Measurements from ENCODE around the gene KRTAP23-1. TPM values are rescaled to one million over a fixed set of nuclear protein-coding genes. Genes with fewer than 3 reads are reported as not detected.

Gene KRTAP23-1, protein sequence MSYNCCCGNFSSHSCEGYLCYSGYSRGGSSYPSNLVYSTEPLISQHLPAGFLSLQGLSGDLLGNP
- total RNA-seq = not detected

DNA sequence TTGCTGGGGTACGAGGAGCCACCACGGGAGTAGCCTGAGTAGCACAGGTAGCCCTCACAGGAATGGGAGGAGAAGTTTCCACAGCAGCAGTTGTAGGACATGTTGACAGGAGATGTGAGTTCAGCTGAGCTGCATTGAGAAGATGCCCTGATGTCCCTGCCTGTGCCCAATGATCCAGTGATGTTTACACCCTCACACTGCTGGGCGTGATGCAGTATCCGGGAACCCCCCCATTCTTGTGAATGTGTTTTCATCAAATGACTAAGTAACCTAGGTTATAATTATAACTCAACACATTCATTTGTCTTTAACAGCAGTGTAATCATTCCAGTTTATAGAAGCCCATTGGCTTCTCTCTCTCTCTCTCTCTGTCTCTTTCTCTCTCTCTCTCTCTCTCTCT lies at the start of gene KRTAP23-1:
Gene KRTAP23-1 (minus strand): TSS at position 101 of the 400 bp plus-strand sequence. CDS start 0 bp downstream, at position 101.
- no peaks in the 10 kb centered on the region for H3K9me3 Mint-ChIP-seq
- H3K27ac Mint-ChIP-seq = no peak within 1 kb of the TSS
- DNase-seq = no peak
- H3K4me1 Mint-ChIP-seq (ENCODE audit: low read depth) = no peaks in the 10 kb centered on the region
- no peaks in the 10 kb centered on the region for H3K36me3 Mint-ChIP-seq (ENCODE audit: insufficient read depth in 2 of 2)
- no peak for ATAC-seq (replicated peaks in 1 of 2)
- no peaks in the 10 kb centered on the region for H3K27me3 Mint-ChIP-seq (ENCODE audit: low read depth)
- H3K4me3 Mint-ChIP-seq = no peak within 1 kb of the TSS

DNA sequence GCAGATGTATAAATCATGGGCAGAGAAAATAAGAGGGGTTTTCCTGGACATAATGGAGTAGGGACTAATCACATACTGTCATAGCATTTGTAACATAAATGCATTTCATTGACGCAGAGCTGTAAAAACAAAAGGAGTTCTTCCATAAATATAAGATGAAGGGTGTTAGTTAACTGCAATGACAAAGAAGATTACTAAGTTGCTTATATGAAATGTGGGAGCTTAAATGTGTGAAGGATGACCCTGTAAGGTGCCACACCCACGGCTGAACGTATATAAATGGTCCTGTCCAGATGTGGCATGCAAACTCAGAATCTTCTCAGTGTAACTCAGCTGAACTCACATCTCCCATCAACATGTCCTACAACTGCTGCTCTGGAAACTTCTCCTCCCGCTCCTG lies 47.3 kb upstream of the KRTAP23-1 start, which contains the start of gene KRTAP13-1:
Gene KRTAP13-1 (plus strand): TSS at position 301 of the 400 bp plus-strand sequence. CDS start 56 bp downstream, at position 357.
- Mint-ChIP-seq H3K4me3 (no peak within 1 kb of the TSS), H3K27me3 (ENCODE audit: low read depth) (no peaks in the 10 kb centered on the region), H3K27ac (no peak within 1 kb of the TSS), H3K4me1 (ENCODE audit: low read depth) (no peaks in the 10 kb centered on the region), H3K36me3 (ENCODE audit: insufficient read depth in 2 of 2) (no peaks in the 10 kb centered on the region), H3K9me3 (no peaks in the 10 kb centered on the region)
- DNase-seq (no peak), ATAC-seq (replicated peaks in 1 of 2) (no peak)

DNA sequence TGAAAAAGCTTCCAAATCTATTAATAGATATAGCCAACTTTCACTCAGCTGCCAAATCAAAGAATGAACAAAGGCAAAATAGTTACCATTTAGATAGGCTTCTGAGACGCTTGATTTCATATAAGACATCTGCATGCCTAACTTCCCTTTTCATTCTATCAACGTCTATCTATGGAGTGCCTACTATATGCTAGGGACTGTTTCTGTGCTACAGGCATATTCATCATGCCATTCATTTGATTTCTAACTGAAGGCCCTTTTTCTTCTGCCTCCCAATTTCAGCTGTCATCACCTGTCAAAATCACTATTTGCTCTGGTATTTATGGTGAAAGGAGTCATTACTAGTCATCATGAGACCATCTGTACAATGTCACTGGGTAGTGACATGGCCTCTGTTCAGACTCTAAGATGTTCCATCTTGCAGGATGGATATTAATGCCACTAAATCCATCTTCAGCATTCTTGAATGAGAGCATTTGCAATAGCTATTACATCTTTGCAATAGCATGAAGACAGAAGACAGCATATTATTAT lies 43.2 kb upstream of the KRTAP23-1 start:
- Mint-ChIP-seq H3K4me1 (ENCODE audit: low read depth) (no peaks in the 10 kb centered on the region), H3K36me3 (ENCODE audit: insufficient read depth in 2 of 2) (peaks cover 0 to 1% of the 10 kb centered on the region in 2 donors), H3K9me3 (peaks cover 5 to 6% of the 10 kb centered on the region in 2 donors), H3K27ac (no peak overlapping the region), H3K4me3 (no peak overlapping the region), H3K27me3 (ENCODE audit: low read depth) (no peaks in the 10 kb centered on the region)
- ATAC-seq (replicated peaks in 1 of 2) = no peak
- DNase-seq = no peak

DNA sequence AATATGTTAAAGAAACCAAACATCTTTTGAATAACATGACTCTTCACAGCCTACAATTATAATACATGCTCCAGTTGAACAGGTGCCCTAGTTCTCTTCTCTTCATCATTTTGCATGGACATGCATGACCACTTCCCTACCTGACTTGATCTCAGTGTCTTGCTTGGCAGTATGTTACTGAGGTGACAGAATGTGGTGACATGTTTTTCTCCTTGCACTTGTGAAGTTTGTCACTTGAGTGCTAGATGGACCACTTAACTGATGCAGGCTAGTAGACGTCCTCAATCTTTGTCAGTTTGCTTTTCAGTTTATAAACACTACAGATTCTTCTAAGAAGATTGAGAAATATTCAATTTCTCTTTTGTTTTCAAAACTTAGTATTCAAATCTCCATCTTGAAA lies 33.8 kb upstream of the KRTAP23-1 start:
- Mint-ChIP-seq H3K4me3 (no peak overlapping the region), H3K27ac (no peak overlapping the region), H3K36me3 (ENCODE audit: insufficient read depth in 2 of 2) (no peaks in the 10 kb centered on the region), H3K9me3 (no peaks in the 10 kb centered on the region), H3K27me3 (ENCODE audit: low read depth) (no peaks in the 10 kb centered on the region), H3K4me1 (ENCODE audit: low read depth) (no peaks in the 10 kb centered on the region)
- ATAC-seq (replicated peaks in 1 of 2) (no peak), DNase-seq (no peak)

DNA sequence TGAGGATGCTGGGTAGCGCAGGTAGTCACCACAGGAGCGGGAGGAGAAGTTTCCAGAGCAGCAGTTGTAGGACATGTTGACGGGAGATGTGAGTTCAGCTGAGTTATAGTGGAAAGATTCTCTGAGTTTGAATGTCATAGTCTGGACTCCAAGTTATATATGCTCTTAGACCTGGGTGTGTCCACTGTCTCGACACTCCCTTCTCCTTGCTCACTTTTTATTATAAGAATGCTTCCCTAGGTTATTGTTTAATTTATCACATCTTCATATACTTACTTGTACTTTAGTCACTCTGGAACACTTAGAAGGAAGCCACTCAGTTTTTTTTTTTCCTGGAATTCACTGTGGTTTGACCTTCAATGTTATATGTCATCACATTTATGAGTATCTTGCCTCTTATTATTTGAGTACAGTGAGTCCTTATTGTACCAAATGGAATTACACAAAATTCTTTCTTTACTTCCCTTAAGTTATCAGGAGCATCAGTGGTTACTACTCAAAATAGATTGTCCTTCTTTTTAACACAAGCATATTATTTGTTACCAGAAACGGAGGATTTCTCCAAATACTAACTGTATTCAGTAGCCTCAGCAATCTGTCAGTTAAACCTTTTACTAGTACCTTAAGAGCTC lies 23.8 kb upstream of the KRTAP23-1 start, which contains the start of gene KRTAP13-2:
Gene KRTAP13-2 (minus strand): TSS at position 133 of the 632 bp plus-strand sequence. CDS start 58 bp downstream, at position 75.
- no peak for DNase-seq
- H3K4me3 Mint-ChIP-seq = no peak within 1 kb of the TSS
- ATAC-seq (replicated peaks in 1 of 2) = no peak
- H3K9me3 Mint-ChIP-seq = peaks cover 0 to 2% of the 10 kb centered on the region in 2 donors
- H3K27ac Mint-ChIP-seq = no peak within 1 kb of the TSS
- no peaks in the 10 kb centered on the region for H3K27me3 Mint-ChIP-seq (ENCODE audit: low read depth)
- H3K4me1 Mint-ChIP-seq (ENCODE audit: low read depth) = no peaks in the 10 kb centered on the region
- H3K36me3 Mint-ChIP-seq (ENCODE audit: insufficient read depth in 2 of 2) = peaks cover 0 to 2% of the 10 kb centered on the region in 2 donors

DNA sequence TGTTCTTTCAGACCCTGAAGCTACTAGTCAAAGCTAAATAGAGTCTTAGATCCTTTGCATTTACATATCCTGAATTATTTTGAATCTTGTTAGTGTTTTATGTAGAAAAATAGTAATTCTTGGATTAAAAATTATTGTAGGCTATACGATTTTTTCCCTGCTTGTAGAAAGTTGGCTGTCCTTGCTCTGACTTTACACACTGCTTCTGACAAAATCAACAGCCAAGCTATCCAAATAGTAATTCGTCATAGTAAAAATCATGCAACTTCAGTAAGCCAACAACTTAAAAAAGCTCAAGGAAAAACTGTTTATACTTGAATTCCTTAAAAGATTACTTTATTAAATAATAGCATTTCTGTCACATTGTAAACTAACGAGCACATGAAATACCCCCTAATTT lies 7.5 kb upstream of the KRTAP23-1 start:
- Mint-ChIP-seq H3K27me3 (ENCODE audit: low read depth) (peaks cover 10% of the 10 kb centered on the region), H3K9me3 (no peaks in the 10 kb centered on the region), H3K27ac (no peak overlapping the region), H3K36me3 (ENCODE audit: insufficient read depth in 2 of 2) (no peaks in the 10 kb centered on the region), H3K4me1 (ENCODE audit: low read depth) (no peaks in the 10 kb centered on the region), H3K4me3 (no peak overlapping the region)
- ATAC-seq (replicated peaks in 1 of 2) (no peak), DNase-seq (no peak)

DNA sequence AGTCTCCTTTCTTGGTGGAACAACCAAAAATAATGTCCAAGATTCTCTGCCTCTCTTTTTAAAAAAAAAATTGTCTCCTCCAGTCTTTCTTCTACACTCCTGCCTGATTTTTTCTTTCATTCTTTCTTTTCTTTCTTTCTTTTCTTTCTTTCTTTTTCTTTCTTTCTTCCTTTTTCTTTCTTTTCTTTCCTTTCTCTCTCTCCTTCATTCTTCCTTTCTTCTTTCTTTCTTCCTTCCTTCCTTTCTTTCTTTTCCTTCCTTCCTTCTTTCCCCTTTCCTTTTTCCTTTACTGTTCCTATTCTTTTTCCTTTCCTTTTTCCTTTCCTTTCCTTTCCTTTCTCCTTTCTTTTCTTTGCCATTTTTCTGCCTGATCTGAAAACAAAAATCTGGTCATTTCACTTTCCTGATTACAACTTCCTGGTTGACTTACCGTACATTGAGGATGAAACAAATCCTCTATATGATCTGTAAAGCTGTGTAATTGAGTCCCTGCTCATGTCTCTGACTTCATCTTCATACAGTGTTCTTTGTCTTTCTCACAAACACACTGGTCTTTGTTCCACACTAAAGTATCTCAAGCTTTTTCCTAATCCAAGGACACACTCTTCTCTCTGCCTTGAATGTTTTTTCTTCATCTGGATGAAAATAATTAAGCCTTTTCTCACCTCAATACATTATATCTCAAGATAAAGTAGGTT lies 6.1 kb upstream of the KRTAP23-1 start:
- H3K4me1 Mint-ChIP-seq (ENCODE audit: low read depth) = no peaks in the 10 kb centered on the region
- DNase-seq (no peak), ATAC-seq (replicated peaks in 1 of 2) (no peak)
- peaks cover 5% of the 10 kb centered on the region for H3K27me3 Mint-ChIP-seq (ENCODE audit: low read depth)
- H3K27ac Mint-ChIP-seq = no peak overlapping the region
- H3K9me3 Mint-ChIP-seq = no peaks in the 10 kb centered on the region
- no peaks in the 10 kb centered on the region for H3K36me3 Mint-ChIP-seq (ENCODE audit: insufficient read depth in 2 of 2)
- H3K4me3 Mint-ChIP-seq = no peak overlapping the region

DNA sequence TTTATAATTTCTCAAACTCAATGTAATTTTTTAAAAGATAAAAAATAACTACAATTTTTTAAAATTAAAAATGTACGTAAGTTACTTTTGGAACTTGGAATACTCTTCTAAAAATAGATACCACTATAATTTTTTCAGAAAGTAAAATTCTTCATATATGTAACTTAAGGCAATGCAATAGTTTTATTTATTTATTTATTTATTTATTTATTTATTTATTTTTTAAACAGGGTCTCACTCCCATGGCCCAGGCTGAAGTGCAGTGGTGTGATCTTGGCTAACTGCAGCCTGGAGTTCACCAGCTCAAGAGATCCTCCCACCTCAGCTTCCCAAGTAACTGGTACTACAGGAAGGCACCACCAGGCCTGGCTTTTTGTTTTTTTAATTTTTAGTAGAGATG lies 3.1 kb upstream of the KRTAP23-1 start:
- Mint-ChIP-seq H3K4me1 (ENCODE audit: low read depth) (no peaks in the 10 kb centered on the region), H3K27me3 (ENCODE audit: low read depth) (peaks cover 5% of the 10 kb centered on the region), H3K36me3 (ENCODE audit: insufficient read depth in 2 of 2) (no peaks in the 10 kb centered on the region), H3K9me3 (no peaks in the 10 kb centered on the region), H3K4me3 (no peak overlapping the region), H3K27ac (no peak overlapping the region)
- DNase-seq (no peak), ATAC-seq (replicated peaks in 1 of 2) (no peak)

DNA sequence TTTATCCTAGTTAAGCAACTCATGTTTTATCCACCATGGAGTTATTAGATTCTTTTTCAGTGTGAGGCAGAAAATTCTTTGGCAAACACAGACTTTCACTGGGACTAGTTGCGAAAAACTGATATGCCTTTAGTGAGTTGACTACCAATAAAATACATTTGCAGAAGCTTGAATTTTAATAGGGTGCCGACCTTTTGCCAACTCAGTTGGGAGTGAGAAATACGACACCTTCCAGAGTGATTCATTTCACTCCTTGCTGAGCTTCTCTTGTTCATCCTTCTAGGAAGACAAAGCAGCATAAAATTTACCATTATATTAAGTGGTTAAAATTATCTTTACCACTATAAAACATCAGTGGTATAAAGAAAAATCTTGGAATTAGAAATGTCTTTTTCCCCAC lies 1.2 kb upstream of the KRTAP23-1 start:
- H3K27ac Mint-ChIP-seq = no peak overlapping the region
- no peaks in the 10 kb centered on the region for H3K4me1 Mint-ChIP-seq (ENCODE audit: low read depth)
- no peak for DNase-seq
- no peak for ATAC-seq (replicated peaks in 1 of 2)
- no peaks in the 10 kb centered on the region for H3K27me3 Mint-ChIP-seq (ENCODE audit: low read depth)
- no peaks in the 10 kb centered on the region for H3K36me3 Mint-ChIP-seq (ENCODE audit: insufficient read depth in 2 of 2)
- H3K4me3 Mint-ChIP-seq = no peak overlapping the region
- H3K9me3 Mint-ChIP-seq = no peaks in the 10 kb centered on the region

DNA sequence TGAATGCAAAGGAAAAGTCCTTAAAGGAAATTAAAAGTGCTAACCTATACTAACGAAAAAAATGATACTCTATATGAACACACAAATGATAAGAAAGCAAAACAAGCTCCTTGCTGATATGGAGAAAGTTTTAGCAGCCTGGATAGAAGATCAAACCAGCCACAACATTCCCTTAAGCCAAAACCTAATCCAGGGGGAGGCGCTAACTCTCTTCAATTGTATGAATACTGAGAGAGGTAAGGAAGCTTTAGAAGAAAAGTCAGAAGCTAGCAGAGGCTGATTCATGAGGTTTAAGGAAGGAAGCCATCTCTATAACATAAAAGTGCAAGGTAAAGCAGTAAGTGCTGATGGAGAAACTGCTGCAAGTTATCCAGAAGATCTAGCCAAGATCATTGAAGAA lies 3.4 kb downstream of the KRTAP23-1 start:
- H3K9me3 Mint-ChIP-seq = no peaks in the 10 kb centered on the region
- H3K4me1 Mint-ChIP-seq (ENCODE audit: low read depth) = no peaks in the 10 kb centered on the region
- H3K27ac Mint-ChIP-seq = no peak overlapping the region
- H3K27me3 Mint-ChIP-seq (ENCODE audit: low read depth) = no peaks in the 10 kb centered on the region
- DNase-seq = no peak
- no peaks in the 10 kb centered on the region for H3K36me3 Mint-ChIP-seq (ENCODE audit: insufficient read depth in 2 of 2)
- no peak overlapping the region for H3K4me3 Mint-ChIP-seq
- ATAC-seq (replicated peaks in 1 of 2) = no peak

DNA sequence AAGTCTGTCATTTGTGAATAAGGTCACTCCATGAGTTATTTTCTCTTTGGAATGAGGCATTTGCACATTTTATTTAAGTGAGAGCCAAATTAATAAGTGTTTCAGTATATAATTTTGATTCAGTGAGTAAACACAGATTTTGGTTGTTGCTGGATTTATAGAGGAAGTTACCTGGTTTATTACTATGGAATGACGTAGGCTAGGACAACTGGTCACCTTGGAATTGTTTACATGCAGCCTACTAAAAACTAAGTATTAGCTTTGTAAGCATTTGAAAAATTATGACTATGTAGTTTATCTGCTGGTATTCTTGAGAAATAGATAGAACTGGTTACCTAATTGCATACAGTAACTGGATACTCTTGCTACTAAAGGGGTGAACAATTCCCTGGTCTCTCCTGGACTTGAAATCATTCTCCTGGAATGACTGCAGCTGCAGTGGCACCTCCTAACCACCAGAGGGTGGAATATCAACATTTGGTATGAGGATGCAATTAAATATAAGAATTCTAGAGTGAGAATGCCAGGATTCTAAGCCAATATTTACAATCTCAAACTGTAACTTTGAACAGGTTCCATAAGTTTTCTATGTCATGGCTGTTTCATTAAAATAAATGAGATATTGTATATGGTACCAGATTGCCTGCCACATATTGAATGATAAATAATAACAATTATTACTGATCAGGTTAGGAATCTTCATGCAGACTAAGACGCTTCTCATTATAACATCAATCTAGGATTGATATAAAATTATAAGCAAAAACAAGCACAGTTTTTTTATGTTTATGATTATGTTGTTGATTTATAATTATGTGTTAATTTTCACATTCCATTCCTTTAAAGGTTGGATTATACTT lies 7.5 kb downstream of the KRTAP23-1 start:
- Mint-ChIP-seq H3K27ac (no peak overlapping the region), H3K4me1 (ENCODE audit: low read depth) (no peaks in the 10 kb centered on the region), H3K36me3 (ENCODE audit: insufficient read depth in 2 of 2) (no peaks in the 10 kb centered on the region), H3K27me3 (ENCODE audit: low read depth) (no peaks in the 10 kb centered on the region), H3K4me3 (no peak overlapping the region), H3K9me3 (no peaks in the 10 kb centered on the region)
- peak; percentile 16 to 20 for DNase-seq
- ATAC-seq (replicated peaks in 1 of 2) = no peak

DNA sequence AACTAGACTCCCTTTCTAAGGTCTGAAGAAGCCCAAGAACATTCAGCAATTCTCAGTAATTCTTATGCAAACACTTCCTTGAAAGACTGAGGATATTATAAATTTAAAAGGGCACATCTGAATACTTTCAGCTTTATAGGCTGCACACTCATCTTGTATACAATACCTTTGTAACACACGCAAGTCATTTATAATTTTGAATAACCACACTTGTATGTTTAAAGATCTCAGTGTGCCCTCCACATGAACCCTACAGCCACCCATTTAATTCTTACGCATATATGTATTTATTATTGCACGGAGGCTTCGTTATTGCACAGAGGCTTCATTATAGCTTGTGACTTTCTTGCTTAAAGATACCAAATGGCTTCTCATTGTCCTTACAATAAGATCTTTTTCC lies 9.7 kb downstream of the KRTAP23-1 start:
- Mint-ChIP-seq H3K9me3 (no peaks in the 10 kb centered on the region), H3K27me3 (ENCODE audit: low read depth) (no peaks in the 10 kb centered on the region), H3K36me3 (ENCODE audit: insufficient read depth in 2 of 2) (no peaks in the 10 kb centered on the region), H3K4me3 (no peak overlapping the region), H3K27ac (no peak overlapping the region), H3K4me1 (ENCODE audit: low read depth) (no peaks in the 10 kb centered on the region)
- no peak for ATAC-seq (replicated peaks in 1 of 2)
- no peak for DNase-seq

DNA sequence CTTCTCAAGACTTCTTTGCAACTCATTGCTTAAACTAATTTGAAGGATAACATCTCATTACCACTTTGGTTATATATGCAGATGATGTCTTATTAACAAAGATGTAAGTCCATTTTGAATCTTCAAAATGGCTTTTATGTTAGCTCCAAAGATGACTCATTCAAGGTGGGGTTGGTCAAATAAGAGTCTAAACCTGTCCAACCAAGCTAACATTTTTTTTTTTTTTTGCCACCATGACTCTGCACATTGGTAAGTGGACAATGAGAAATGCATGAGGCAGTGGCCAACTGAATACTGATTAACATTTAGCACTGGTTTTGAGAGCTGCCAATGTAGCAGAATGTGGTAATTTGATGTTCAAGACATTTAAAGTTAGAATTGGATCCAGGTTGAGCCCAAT lies 10.6 kb downstream of the KRTAP23-1 start:
- no peaks in the 10 kb centered on the region for H3K4me1 Mint-ChIP-seq (ENCODE audit: low read depth)
- H3K4me3 Mint-ChIP-seq = no peak overlapping the region
- ATAC-seq (replicated peaks in 1 of 2) (no peak), DNase-seq (no peak)
- H3K27me3 Mint-ChIP-seq (ENCODE audit: low read depth) = no peaks in the 10 kb centered on the region
- no peaks in the 10 kb centered on the region for H3K36me3 Mint-ChIP-seq (ENCODE audit: insufficient read depth in 2 of 2)
- H3K27ac Mint-ChIP-seq = no peak overlapping the region
- no peaks in the 10 kb centered on the region for H3K9me3 Mint-ChIP-seq

All from activated T-cell treated with anti-CD3 and anti-CD28 coated beads, Interleukin-2, amount 50 U/mL, for 72 hours (primary cell).